Tibial nerve (tissue), 4 donors: Measurements from ENCODE around the gene VPS4B. TPM values are rescaled to one million over a fixed set of nuclear protein-coding genes. Genes with fewer than 3 reads are reported as not detected.

Experiments
- DNase-seq, 2 donors: peaks; one replicate each; pipeline ENCODE4 v3.0.0-alpha.2; 2019; ENCODE audit warnings: low spot score in 2 of 2
- H3K27ac ChIP-seq, 4 donors: fragments of 200-600 bp; sonication (generic) in 3 of 4; one replicate each; pipeline ENCODE4 v1.5.1; 2017 to 2019; ENCODE audit warnings: mild to moderate bottlenecking in 1 of 4
- H3K27me3 ChIP-seq, 2 donors: fragments of 200-600 bp; sonication (generic) in 1 of 2; one replicate each; pipeline versions ENCODE4 v1.5.1 to v1.6.0; 2017 to 2019
- H3K36me3 ChIP-seq, 3 donors: fragments of 200-600 bp; sonication (generic); one replicate each; pipeline ENCODE4 v1.5.1; 2018 to 2019
- H3K4me1 ChIP-seq, 4 donors: fragments of 200-600 bp; sonication (generic) in 3 of 4; one replicate each; pipeline ENCODE4 v1.5.1; 2017 to 2019
- H3K4me3 ChIP-seq, 4 donors: fragments of 200-600 bp; sonication (generic) in 3 of 4; one replicate each; pipeline ENCODE4 v1.5.1; 2017 to 2019; ENCODE audit warnings: mild to moderate bottlenecking in 1 of 4, moderate library complexity in 1 of 4
- H3K9me3 ChIP-seq, 4 donors: fragments of 200-600 bp; sonication (generic) in 3 of 4; one replicate each; pipeline ENCODE4 v1.5.1; 2017 to 2019
- CTCF ChIP-seq, 5 experiments: fragments of 200-600 bp in 3 of 5; fragments of 450-650 bp in 2 of 5; sonication (generic) in 3 of 5; IDR thresholded peaks; one replicate each; pipeline ENCODE4 v1.5.1; 2016 to 2019; ENCODE audit warnings: antibody characterized with exemption in 5 of 5, mild to moderate bottlenecking in 3 of 5, moderate library complexity in 2 of 5
- EP300 ChIP-seq, 2 donors: sonication (generic); formaldehyde crosslinking; IDR thresholded peaks; one replicate each; pipeline ENCODE4 v1.6.1; 2017; ENCODE audit warnings: antibody characterized with exemption in 2 of 2, mild to moderate bottlenecking in 1 of 2
- POLR2A ChIP-seq, 2 donors: fragments of 450-650 bp; IDR thresholded peaks; one replicate each; pipeline ENCODE4 v1.6.1; 2017; ENCODE audit warnings: antibody characterized with exemption in 2 of 2, mild to moderate bottlenecking in 2 of 2, moderate library complexity in 2 of 2
- WGBS, 2 donors: methylation state at CpG; one replicate each; pipeline ENCODE4 v1.1.5; 2018; 5-methylcytosine and 5-hydroxymethylcytosine counted together
- total RNA-seq, 4 donors: library from RNA; depleted of rRNA; stranded (reverse); fragments of >200 nt; gene quantifications; one replicate each; pipeline ENCODE4 v1.1.0, GENCODE V29; 2016

VPS4B gene
- 10 to 100 TPM; 33.4 to 43.2 (median 36.2) TPM for total RNA-seq

DNA sequence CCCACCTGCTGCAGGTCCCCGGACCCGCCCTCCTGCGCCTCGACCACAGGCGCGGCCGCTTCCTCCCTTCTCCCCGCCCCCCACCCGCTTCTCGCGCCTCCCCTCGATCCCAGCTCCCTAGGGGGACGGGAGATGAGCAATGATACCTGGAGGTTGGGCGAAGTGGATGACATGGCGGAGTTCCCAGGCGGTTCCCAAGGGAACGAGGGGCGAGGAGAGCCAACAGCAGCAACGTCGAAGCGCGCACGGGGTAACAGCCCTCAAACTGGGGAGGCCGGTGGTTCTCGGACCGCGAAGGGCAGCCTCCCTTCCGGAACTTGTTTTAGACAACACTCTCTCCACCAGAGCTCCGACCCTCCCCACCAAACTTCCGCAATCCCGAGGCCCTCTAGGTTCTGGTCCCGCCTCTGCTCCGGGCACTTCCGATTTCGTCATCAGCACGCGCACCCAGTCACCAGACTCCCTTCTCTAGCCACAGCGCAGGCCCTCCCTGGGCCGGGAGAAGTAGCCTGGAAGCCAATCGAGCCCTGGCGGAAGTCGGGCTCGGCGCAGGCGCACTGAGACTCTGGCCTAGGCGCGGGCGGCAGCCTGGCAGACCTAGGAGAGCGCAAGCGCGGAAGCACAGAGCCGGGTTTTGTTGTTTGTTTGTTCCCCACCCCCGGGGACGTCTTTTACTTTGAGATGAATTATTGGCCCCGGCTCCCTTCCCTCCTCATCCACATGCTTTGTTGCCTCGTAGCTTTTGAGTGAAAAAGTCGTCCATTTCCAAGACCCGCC lies at the start of gene VPS4B:
VPS4B (minus strand) TSS at position 390 of the 777 bp plus-strand sequence; CDS start at position 173, 217 bp downstream.
- DNase-seq = peak; percentile 98 to 99
- Histone ChIP-seq H3K9me3 (no peaks in the 10 kb centered on the region), H3K4me3 (peak within 1 kb of the TSS; percentile 69 to 93 (median 89)), H3K27me3 (no peaks in the 10 kb centered on the region), H3K36me3 (peaks cover 0 to 29% (median 0%) of the 10 kb centered on the region in 3 donors), H3K4me1 (peaks cover 0 to 49% (median 10%) of the 10 kb centered on the region in 4 donors), H3K27ac (peak within 1 kb of the TSS; percentile 88 to 99 (median 94))
- 1% methylated on average over 41 to 52 of the region's 58 CpGs for WGBS, 2 donors
- peak; percentile 94 to 95 for TF ChIP-seq EP300 (IDR thresholded peaks at IDR 0.05)
- peak; percentile 74 to 89 for TF ChIP-seq POLR2A (IDR thresholded peaks at IDR 0.05)
- peak in 2 of 5 experiments; percentile 41 to 62 for TF ChIP-seq CTCF (IDR thresholded peaks at IDR 0.05)

DNA sequence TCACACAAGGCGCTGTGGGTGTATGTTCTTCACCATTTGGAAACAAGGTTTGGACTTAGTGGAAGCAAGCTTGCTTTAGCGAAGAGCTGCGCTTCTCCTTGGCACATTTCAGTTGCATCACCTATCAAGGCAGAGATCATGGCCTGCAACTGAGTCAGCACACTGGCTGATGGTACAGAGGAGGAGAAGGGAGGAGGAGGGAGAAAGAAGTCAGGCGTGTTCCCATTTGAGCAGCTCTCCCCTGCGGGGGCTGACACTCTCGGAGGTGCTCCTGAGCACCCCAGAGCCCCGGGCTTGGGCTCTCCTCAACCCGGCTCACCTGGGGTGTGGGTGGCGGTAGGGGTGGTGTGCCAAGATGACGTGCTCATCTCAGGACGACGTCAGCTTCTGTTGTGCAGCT lies 48.5 kb upstream of the VPS4B start:
- Histone ChIP-seq H3K4me3 (no peak overlapping the region), H3K36me3 (no peaks in the 10 kb centered on the region), H3K4me1 (no peaks in the 10 kb centered on the region), H3K27me3 (no peaks in the 10 kb centered on the region), H3K9me3 (no peaks in the 10 kb centered on the region), H3K27ac (no peak overlapping the region)
- no peak for DNase-seq
- TF ChIP-seq POLR2A (IDR thresholded peaks at IDR 0.05) (no peak), EP300 (IDR thresholded peaks at IDR 0.05) (no peak), CTCF (IDR thresholded peaks at IDR 0.05) (no peak)
- 80 to 84% methylated on average over 12 of the region's 12 CpGs for WGBS, 2 donors

GRCh38 chr18:63468575-63468974 lies 46.3 kb upstream of the VPS4B start:
- 84 to 91% methylated on average over 3 of the region's 3 CpGs for WGBS, 2 donors
- TF ChIP-seq POLR2A (IDR thresholded peaks at IDR 0.05) (no peak), CTCF (IDR thresholded peaks at IDR 0.05) (no peak), EP300 (IDR thresholded peaks at IDR 0.05) (no peak)
- DNase-seq = no peak
- no peaks in the 10 kb centered on the region for H3K9me3 ChIP-seq
- no peaks in the 10 kb centered on the region for H3K36me3 ChIP-seq
- H3K27me3 ChIP-seq = no peaks in the 10 kb centered on the region
- H3K4me3 ChIP-seq = no peak overlapping the region
- H3K4me1 ChIP-seq = no peaks in the 10 kb centered on the region
- no peak overlapping the region for H3K27ac ChIP-seq

DNA sequence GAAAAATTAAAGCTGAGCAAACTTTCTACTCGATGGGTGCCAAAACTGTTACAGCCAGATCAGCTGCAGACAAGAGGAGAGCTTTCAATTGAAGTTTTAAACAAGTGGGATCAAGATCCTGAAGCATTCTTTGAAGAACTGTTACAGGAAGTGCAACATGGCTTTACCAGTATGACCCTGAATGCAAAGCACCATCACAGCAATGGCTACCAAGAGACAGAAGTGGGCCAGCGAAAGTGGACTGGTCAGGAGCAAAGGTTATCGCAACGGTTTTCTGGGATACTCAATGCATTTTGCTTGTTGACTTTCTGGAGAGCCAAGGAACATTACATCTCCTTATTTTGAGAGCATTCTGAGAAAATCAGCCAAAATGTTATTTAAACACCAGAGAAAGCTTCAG lies 45.4 kb upstream of the VPS4B start:
- H3K36me3 ChIP-seq = no peaks in the 10 kb centered on the region
- H3K9me3 ChIP-seq = no peaks in the 10 kb centered on the region
- H3K27ac ChIP-seq = no peak overlapping the region
- H3K4me1 ChIP-seq = no peaks in the 10 kb centered on the region
- DNase-seq = no peak
- no peak overlapping the region for H3K4me3 ChIP-seq
- 82 to 83% methylated on average over 4 of the region's 4 CpGs for WGBS, 2 donors
- TF ChIP-seq EP300 (IDR thresholded peaks at IDR 0.05) (no peak), POLR2A (IDR thresholded peaks at IDR 0.05) (no peak), CTCF (IDR thresholded peaks at IDR 0.05) (no peak)
- no peaks in the 10 kb centered on the region for H3K27me3 ChIP-seq

- no peak for TF ChIP-seq POLR2A (IDR thresholded peaks at IDR 0.05)
- no peak for TF ChIP-seq CTCF (IDR thresholded peaks at IDR 0.05)
- no peak for TF ChIP-seq EP300 (IDR thresholded peaks at IDR 0.05)
- H3K4me3 ChIP-seq = no peak overlapping the region
- 68 to 77% methylated on average over 2 of the region's 2 CpGs for WGBS, 2 donors
- no peak for DNase-seq
- no peaks in the 10 kb centered on the region for H3K9me3 ChIP-seq
- no peak overlapping the region for H3K27ac ChIP-seq
- H3K4me1 ChIP-seq = no peaks in the 10 kb centered on the region
- no peaks in the 10 kb centered on the region for H3K27me3 ChIP-seq
- no peaks in the 10 kb centered on the region for H3K36me3 ChIP-seq
Measured at GRCh38 chr18:63465059-63465458, 42.8 kb upstream of the VPS4B start.
